ENCODE data around the gene RGL2.

The RGL2 gene

DNA sequence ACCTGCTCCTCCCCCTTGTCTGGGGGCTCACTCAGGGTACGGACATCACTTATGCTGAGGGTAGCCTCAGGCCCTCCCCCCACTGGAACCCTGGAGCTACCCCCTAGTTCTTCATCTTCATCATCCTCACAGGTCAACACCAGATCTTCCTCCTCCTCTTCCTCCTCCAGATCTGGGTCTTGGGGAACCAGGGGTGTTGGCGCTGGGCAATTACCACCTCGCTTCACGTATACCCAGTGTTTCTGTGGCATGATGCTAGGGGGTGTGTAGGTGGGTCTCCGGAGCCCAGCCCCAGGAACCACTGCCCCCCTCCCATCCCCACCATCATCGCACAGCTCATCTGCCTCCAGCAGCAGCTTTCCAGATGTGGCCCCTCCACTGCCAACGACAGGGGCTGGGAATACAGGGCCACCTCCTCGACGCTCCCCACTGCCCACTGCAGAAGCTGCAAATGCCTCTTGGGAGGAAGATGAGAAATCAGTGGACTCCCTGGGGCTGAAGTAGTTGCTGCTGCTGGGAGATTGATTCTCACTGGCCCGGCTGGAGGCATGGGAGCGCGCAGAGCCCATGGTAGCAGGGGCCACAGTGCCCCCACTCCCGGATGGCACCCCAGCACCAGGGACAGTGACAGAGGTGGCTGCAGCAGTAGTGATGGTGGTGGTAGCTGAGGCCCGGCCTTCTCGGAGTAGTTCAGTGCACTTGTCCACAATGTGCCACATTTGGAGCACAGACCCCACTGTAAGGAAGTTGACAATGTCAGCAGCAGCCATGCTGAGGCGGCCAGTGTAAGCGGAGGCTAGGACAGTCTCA is 17.3 kb upstream of the RGL2 start:
- no peak for DNase-seq

DNA sequence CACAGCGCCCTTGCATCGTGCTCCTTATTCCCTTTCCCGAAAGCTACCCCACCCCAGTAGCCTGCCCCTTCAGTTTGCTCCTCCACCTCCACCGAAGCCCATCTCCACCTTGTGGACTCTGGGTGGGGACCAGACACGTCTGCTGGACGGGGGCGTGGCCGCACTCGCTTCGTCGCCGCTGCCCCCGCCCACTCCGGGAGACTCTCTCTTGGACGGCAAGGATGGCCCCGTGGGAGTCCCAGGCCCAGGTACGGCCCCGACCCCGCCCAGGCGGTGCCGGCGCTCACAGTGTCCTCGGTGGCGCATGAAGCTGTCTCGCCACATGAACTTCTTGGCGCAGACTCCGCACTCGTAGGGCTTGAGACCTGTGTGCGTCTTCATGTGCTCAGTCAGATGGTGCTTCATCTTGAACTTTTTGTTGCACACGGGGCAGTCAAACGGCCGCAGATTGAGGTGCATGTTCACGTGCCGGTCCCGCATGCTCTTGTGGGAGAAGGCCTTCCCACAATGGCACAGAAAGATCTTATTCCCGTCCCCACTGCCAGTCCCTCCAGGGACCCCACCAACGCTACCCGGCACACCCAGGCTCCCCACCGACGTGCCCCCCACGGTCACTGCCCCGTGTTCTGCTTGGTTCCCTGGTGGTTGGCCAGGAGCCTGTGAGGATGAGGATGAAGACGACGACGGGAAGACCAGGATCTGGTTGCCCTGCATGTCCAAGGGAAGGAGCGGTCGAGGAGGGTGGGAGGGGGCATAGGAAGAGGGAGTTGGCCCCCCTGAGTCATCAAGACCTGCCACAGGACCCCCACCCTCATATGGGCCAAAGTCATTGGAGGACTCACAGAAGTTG is 16.4 kb upstream of the RGL2 start:
- no peak for DNase-seq

DNA sequence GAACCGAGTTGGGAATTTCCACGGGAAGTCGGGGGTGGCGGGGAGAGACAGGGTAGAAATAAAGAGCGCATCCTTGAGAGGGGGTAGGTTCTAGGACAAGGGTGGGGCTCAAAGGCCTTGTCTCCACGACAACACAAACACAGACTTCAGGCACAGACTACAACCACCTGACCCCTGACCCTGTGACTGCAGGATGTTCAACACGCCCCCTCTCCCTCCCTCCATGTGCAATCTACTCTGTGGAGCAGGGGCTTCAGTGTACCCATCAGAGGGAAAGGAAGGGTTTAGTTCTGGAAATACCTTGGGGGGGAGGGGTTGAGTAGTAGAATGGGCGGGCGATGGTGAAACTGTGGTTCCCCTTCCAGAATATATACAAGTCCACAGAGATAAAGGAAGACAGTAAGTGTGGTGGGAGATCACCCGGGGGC is 15.8 kb upstream of the RGL2 start:
- no peak for DNase-seq

DNA sequence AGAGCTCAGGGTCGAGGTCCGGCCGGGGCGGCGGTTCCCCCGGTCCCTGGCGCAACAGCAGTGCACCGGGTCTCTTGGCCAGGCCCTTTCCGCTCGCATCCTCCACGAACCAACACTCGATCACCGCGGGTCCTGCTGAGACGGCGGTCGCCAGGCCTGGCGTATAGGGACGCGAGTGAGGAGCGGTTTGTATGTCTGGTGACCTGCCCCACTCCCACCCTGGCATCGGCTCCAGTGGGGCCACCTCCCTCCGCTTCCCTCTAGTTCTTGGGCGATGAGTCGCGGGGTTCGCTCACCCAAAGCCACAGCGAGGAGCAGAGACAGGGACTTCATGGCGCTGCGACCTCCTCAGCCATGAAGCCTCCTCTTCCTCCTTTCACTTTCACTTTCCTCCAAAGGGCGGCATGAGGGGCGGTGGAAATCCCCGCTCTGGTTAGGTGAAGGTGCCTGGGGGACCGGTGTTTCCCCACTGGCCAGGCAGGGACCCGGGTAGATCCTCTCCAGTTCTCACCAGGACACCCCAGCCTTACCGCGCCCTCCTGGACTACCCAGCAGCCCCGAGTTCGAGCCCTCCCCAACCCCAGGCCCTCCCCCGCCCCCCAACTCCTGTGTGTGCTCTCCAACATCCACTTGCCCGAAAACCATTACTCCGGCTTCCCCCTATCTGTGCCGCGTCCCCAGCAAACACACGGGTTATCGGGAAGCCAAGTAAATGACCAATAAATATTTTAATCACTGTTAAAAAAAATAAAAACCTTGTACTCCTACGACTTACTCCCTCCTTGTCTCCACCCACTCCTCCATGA is 15.2 kb upstream of the RGL2 start, which contains the start of gene TAPBP:
Gene TAPBP (minus strand): TSS at position 370 of the 806 bp plus-strand sequence. CDS start 37 bp downstream, at position 333.
- DNase-seq = no peak

DNA sequence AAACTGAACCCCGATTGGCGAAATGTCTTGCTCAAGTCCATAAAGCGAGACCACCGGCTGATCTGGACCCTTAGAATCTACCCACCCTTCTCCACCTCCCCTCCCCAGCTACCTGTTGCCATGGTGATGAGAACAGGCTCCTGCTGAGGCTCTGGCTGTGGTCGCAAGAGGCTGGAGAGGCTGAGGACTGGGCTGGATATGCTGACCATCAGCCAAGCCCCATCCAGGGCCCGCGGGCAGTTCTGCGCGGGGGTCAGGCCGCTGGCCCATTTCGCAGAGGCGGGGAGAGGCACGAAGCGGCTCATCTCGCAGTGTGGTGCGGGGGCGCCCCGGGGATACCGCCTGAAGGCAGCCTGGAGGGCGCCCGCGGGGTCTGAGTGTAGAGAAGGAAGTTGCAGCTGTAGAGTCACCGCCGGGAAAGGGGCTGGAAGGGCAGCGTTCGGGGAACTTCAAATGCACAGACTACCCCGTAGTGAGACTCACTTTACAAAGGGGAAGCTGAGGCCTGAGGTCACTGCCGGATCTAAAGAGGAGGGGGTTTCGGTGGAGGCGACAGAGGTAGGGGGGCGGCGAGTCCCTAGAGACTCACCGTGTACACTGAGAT is 14.5 kb upstream of the RGL2 start:
- no peak for DNase-seq

DNA sequence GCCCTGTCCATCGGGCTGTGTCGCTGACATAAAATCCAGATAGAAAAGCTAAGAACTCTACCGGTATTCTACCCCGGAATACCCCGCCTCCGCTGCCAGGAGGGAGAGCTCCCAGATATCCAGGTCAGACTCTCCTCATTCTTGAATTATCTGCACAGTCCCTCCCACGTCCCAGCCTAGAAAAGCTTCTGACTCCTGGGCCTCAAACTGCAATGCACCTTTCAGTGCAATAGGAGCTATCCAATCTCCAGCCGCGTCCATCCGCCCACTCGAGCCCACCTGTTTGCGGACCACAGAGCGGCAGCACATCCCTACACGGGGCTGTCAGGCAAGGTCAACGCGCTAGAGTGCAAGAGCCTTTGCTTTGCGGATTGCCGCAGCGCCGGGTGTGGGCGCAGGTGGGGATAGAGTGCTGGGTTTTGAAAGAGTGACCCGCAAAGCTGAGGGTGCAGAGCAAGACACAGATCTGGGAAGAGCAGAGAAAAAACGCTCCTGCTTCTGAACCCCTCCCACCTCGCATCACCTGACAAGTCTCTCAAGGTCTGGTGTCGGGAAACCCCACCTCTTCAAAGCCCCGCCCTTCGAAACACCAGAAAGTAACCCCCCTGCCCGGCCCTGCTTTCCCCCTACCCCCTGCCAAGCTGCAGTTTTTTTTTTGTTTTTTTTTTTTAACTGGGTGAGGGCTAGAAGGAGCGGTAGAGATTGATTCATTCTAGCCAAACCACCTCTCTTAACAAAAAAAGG is 13.8 kb upstream of the RGL2 start:
- no peak for DNase-seq

DNA sequence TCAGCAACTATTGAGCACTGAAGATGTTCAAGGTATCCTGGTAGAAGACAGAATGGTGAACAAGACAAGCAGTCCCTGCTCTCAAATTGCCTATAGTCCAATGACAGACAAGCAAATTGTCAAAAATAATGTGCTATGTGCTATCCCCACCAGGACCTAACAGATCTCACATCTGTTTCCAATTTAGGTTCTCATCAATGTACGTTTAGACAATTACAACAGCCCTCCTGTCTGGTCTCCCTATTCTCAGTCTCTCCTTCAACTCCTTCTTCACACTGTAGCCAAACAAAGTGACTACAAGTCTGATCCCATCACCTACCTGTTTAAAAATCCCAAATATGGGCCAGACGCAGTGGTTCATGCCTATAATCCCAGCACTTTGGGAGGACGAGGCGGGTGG is 7.6 kb upstream of the RGL2 start:
- no peak for DNase-seq

DNA sequence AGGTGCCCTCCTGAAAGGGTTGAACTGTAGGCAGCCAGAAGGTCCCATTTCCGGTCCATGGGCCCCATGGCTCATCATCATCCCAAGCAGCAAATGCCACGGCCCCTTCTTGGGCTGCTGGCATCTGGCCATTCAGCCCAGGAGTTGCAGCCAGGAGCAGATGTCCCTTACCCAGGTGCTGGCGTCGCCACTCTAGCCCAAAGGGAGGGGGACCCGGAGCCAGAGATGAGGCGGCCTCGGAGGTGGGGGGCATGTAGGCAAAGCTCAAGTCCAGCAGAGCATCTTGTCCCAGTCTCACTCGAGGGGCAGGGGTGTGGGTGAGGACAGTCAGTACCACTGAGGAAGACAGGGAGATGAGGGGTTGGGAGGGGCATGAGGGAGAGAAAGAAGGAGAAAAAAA is 6.3 kb upstream of the RGL2 start:
- DNase-seq = no peak

DNA sequence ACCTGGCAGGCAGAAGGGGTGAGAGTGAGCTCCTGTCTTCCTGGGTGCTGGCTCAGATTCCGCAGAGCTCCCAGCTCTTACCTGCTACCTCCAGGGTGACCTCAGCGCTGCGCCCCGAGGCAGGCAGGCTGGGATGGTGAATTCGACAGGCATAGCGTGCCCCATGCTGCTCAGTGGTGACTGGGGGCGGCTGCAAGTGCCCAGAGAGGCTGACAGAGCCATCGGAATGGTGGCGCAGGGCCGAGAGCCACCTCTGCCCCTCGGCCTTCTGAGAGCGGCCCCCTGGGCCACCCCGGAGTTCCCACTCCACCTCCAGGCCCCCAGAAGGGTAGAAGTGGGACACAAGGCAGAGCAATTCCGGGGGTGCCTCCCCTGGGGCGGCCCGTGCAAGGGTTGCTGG is 5.5 kb upstream of the RGL2 start:
- DNase-seq = no peak

DNA sequence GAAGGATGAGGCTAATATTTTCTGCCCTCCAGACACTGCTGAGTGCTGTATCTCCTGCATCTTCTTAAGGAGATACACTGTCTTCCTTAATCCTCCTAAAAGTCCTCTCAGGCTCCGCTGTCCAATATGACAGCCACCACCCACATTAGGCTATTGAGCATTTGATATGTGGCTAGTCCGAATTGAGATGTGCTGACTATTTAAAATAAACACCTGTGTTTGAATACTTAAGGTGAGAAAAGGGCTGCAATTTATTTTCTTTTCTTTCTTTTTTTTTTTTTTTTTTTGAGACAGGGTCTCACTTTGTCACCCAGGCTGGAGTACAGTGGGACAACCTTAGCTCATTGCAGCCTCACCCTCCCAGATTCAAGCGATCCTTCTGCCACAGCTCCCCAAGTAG is 3.1 kb upstream of the RGL2 start:
- no peak for DNase-seq

DNA sequence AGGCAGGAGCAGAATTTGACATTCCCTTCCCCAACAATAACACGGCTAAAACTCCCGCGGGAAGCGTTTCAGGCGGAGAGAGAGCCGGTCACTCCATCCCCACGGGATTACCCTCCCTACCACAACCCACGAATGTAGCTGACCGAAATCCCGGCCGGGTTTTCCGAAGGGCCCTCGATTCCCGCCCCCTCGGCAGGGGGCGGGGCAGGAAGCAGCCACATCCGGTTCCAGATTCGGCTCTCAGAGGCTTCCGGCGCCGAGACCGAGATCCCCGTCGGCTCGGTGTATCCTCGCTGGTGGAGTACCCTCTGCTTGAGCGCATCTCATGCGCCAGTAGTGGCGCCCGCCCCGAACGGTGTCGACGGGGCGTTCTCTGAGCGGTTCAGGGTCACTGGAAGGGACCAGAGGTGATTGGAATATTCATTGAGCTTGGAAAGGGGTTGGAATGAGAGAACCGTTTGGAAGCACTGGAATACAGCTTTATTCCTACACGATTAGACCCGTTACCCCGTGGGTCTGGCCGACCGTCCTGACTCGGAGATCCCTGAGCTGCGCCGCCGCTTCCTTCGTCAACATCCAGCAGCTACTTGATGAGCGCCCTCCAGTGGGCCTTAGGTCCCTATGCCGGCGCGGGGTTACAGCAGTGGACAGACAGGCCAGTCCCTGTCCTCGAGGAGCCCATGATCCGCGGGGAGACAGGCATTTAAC is 649 bp upstream of the RGL2 start:
- DNase-seq = peak; percentile 81

DNA sequence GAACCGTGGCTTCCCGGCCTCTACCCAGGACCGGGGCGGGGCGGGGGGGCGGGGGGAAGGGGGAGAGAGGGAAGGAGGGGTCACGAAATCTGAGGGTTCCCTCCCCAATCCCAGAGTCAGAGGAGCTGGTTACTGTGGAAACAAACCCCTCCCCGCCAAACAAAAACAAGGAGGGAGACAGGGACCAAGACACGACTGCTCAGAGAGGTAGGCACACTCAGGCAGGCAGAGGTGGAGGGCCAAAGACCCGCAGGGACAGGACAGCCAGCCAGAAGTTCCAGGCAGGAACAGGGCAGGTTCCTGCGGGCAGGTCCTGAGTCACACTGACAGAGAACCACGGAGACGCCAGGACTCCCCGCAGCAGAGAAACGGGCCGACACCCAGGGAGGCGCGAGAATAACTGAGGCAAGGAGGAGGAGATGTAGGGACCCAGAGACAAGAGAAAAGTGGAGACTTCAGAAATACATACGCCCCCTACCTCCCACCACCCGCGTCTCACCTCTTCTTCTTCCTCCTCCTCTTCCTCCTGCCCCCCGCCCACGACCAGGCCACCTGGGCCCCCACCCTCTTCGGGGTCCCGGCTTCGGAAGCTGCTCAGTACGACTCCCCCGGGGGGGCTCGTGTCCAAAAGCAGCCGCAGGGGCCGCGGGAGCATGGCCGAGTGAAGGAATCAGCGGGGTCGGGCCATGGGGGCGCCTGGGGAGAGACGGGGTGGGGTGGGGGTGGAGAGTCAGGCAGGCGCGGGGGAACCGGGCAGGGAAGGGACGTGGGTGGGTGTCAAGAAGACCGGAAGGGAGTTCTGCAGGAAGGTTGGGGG is 578 bp downstream of the RGL2 start:
- peak; percentile 21 for DNase-seq

DNA sequence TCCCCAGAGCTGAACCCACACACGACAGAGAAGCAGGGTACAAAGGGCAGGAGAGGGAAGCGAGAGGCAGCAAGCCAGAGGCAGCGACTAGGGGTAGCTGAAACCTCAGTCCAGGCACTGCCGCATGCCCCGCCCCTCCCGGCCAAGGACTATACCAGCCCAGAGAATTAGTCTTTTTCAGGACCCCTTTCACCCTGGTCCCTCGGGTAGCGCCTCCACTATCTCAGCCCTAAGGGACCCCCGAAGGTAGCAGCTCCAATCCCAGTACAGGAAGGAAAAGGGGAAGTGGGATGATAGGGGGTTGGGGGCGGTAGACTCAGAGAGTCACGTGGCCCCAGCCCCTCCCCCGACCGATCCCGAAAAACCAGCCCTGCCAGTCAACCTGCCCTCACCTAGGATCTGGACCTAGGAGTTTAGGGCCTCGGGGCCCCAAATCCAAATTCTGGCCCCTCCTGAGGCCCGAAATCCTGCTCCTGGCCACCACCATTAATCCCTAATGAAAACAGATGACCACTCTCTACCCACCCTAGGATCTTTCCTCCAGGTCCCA is 1.3 kb downstream of the RGL2 start:
- no peak for DNase-seq

DNA sequence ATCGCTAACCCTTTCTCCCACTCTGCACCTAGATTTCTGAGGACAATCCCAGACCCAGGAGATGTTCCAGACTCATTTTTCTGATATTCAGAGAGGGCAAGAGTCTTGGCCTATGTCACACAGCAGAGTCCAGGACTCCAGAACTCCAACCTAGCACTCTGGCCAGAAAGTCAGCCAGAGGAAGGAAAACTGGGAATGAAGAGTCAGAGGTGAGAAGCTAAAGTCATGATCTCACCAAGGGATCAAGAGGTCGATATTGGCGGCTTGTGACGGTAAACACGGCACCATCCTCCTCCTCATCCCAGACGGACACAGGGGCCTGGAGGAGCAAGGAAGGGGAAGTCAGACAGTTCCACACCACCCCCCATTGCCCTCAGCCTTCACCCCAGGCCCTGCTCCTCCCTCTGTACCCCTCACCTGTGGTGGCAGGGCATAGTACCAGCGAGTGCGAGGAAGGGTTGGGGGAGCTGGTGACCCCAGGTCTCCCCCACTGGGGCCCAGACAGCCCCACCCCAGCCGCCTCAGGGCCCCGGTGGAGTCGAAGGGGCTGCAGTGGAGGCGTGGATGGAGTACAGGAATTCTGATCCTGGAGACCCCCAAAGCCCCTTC is 1.8 kb downstream of the RGL2 start:
- DNase-seq = no peak

DNA sequence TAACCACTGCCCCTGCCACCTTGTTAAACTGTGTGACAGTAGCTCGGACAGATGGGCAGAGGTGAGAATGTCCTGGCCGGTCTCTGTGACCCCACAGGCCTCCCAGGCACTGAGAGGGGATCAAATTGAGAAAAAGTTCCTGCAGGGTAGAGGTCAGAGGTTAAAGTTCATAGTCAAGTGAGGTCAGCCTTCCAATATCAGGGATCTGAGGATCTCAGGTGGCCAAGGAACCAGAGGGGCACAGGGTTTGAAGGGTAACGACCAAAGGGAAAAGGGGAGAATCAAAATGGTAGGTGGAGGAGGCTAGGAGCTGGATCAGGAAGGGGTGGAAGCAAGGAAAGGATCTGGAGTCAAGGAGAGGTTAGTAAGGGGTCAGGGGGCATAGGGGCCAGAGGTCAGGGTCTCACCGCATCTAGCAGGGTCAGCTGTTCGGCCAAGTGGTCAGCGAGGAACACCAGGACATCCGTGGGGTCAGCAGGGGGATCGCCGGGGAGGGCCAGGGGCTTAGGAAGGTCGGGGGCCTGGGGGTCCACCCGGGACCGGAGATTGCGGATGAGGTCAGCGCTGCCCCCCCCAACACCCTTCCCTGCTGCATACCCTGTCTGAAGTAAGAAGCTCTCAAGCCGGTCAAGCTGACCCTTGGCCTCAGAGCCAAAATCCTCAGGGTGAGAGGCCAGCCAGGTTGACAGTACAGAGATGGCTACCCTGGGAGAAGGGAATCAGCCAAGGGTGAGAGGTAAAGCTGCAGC is 2.9 kb downstream of the RGL2 start:
- no peak for DNase-seq

DNA sequence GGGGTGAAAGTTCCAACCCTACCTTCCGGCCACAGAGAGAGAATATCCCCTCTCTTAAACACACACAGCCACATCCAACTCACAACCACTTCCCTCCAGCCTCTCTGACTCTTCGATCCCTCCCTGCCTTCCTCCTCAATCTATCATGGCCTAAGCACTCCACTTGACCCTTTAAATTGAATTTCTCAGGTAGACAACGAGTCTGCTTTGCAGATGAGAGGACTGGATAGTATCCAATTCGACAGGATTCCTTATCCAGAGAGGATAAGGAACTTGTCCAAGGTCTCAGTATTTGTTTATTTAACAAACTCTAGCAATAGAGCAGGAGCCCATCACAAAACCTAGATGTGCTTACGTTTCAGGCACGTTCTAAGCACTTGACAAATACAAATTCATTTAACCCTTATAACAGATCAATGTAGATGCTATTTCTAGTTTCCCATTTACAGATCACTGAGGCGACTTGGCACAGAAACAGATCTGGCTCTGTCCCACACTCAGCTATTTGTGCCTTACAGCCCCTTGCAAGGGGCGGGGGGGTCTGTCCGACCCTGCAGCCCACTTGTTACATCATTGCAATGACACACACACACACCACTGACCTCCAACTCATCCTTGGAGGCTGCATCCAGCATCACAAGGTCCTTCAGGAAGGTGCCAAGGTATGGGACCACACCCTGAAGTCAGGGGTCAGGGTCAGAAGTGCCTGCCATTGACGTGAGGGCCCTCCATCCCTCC is 4.5 kb downstream of the RGL2 start:
- DNase-seq = no peak

DNA sequence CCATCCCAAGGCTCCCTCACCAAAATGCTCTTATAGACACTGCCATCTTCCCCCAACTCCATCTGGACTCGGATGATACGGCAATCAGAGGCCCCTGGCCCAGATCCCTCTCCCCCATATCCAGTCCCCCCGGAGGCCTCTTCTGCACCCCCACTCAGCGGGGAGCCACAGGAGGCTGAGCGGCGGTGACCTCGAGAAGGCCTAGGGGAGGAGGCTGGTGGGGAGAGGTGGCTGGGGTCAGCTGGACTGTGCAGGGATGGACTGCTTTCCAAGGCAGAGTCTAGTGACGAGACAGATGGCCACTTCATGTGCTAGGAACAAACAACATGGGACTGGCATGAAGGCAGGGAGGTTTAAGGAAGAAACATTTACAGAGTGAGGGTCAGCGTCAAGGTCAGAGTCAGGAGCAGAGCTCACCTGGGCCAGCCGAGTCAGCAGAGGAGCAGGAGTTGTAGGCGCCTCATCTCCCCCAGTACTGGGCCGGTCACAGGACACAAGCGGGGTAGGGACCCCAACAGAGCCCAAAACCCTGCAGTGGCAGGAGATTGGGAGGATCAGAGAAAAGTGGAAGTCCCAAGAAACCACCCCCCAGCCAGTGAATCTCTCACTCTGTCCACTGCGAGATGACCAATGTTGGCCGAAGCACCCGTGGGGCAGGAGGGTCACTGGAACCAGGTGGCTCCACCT is 5.6 kb downstream of the RGL2 start:
- no peak for DNase-seq

DNA sequence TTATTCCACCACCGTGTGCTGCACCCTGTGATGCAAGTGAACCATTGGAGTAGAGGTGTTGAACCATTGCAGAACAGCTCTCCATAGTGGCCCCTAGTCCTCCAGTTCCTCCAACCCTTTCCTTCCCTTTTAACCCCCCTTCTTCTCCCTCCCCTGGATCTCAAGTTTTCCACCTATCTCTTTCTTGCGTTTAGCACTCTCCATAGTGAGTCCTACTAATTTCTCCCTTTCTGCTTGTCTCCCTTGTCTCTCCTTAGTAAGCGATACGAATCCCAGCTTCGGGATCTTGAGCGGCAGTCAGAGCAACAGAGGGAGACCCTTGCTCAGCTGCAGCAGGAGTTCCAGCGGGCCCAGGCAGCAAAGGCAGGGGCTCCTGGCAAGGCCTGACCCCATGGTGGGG is 8.3 kb downstream of the RGL2 start:
- no peak for DNase-seq
